ENCODE measurements around the gene HGS. TPM values are rescaled to one million over a fixed set of nuclear protein-coding genes. Genes with fewer than 3 reads are reported as not detected.
"Not testable (repeated sequence)": the region's sequence is repeated elsewhere in the genome, so short reads cannot be mapped to it uniquely, and the experiment has no call there.

The HGS gene
- total and polyA plus RNA-seq, 7 donors = 38.6 to 158 (median 63.3) TPM

GRCh38 chr17:81672954-81673353 is 10.9 kb upstream of the HGS start:
- ATAC-seq (no peak), DNase-seq (no peak)
- Histone ChIP-seq H3K27me3 (ENCODE audit: insufficient read depth in 3 of 3, low read length in 2 of 3) (no peaks in the 10 kb centered on the region), H3K9me3 (no peaks in the 10 kb centered on the region), H3K4me3 (no peak overlapping the region), H3K27ac (no peak overlapping the region), H3K4me1 (no peaks in the 10 kb centered on the region), H3K36me3 (ENCODE audit: insufficient read depth in 1 of 2, low read depth in 1 of 2) (peaks cover 0 to 59% of the 10 kb centered on the region in 2 donors)
- no peak for TF ChIP-seq CTCF (IDR thresholded peaks at IDR 0.05)
- 71 to 87% (median 81%) methylated on average over 16 of the region's 16 CpGs for WGBS, 3 donors
- intact Hi-C loops (cut with DNase I) = no loop called here

GRCh38 chr17:81673561-81674258 is 10.1 kb upstream of the HGS start:
- no peaks in the 10 kb centered on the region for H3K9me3 ChIP-seq
- H3K27ac ChIP-seq = no peak overlapping the region
- H3K27me3 ChIP-seq (ENCODE audit: insufficient read depth in 3 of 3, low read length in 2 of 3) = no peaks in the 10 kb centered on the region
- no peak for DNase-seq
- H3K4me3 ChIP-seq = no peak overlapping the region
- no peak for TF ChIP-seq CTCF (IDR thresholded peaks at IDR 0.05)
- no peaks in the 10 kb centered on the region for H3K4me1 ChIP-seq
- 74 to 81% (median 79%) methylated on average over 18 of the region's 18 CpGs for WGBS, 3 donors
- intact Hi-C loops (cut with DNase I) = no loop called here
- H3K36me3 ChIP-seq (ENCODE audit: insufficient read depth in 1 of 2, low read depth in 1 of 2) = peaks cover 0 to 54% of the 10 kb centered on the region in 2 donors
- ATAC-seq = no peak

- H3K9me3 ChIP-seq; H3K4me1 ChIP-seq; H3K27ac ChIP-seq; H3K4me3 ChIP-seq; H3K27me3 ChIP-seq (ENCODE audit: insufficient read depth in 3 of 3, low read length in 2 of 3); intact Hi-C loops (cut with DNase I): not testable (repeated sequence)
- H3K36me3 ChIP-seq (ENCODE audit: insufficient read depth in 1 of 2, low read depth in 1 of 2) = peaks cover 0 to 34% of the 10 kb centered on the region in 2 donors
- DNase-seq (peak in 1 of 2 donors; percentile 66), ATAC-seq (peak in 1 of 4 donors; percentile 46)
- WGBS, 3 donors = 36 to 46% (median 43%) methylated on average over 18 of the region's 18 CpGs
- peak; percentile 60 for TF ChIP-seq CTCF (IDR thresholded peaks at IDR 0.05)
These were observed 8.1 kb upstream of the HGS start for GRCh38 chr17:81675515-81676221.

GRCh38 chr17:81676906-81677305 is 6.9 kb upstream of the HGS start:
- no peak overlapping the region for H3K4me3 ChIP-seq
- TF ChIP-seq CTCF (IDR thresholded peaks at IDR 0.05) = no peak
- no peak overlapping the region for H3K27ac ChIP-seq
- intact Hi-C loops (cut with DNase I) = no loop called here
- 62 to 72% (median 63%) methylated on average over 17 of the region's 17 CpGs for WGBS, 3 donors
- H3K9me3 ChIP-seq = no peaks in the 10 kb centered on the region
- peak in 1 of 2 donors; percentile 54 for DNase-seq
- peaks cover 0 to 28% of the 10 kb centered on the region in 2 donors for H3K36me3 ChIP-seq (ENCODE audit: insufficient read depth in 1 of 2, low read depth in 1 of 2)
- peak in 2 of 4 donors; percentile 41 to 53 for ATAC-seq
- H3K27me3 ChIP-seq (ENCODE audit: insufficient read depth in 3 of 3, low read length in 2 of 3) = no peaks in the 10 kb centered on the region
- no peaks in the 10 kb centered on the region for H3K4me1 ChIP-seq

All from psoas muscle (tissue), 8 donors.